Measurements from ENCODE around the gene GNAS.

DNA sequence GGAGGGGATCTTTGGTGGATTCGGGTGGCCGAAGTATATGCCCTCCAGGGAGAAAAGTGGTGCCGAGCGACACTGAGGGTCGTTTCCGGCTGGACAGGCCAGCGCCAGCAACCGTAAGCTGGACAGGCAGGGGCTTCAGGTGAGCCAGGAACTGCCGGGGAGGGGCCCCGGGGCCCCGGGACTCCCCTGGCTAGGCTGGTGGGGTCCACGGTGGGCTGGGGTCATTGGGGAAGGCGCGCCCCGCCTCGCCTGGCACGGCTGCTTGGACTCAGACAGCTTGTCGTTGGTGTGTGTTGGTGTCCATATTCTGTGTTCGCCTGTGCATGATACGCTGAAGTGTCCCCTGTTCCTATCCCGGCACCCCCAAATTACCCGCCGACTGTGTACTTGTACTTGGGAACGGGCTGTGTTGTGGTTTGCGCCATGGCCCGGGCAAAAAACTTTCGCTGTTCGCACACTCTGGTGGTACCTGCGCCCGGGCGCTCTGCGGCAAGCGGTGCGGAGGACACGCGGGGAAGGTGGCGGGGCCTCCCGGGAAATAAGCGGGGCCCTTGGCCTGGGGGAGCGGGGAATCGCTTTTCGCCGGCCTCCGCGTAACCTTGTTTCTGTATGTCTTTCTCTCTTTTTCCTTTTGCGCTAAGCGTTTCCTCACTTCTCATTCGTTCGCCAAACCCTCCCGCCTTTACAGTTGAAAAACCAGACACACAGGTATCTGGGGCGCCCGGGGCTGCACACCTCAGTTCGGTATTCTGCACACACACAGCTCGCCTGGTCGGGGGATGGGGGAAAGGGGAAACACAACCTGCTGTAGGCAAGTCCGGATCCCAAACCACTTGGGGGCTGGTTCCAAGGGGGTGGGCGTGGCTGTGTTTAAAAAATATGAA lies 3.2 kb downstream of the GNAS start:
- TF ChIP-seq ZNF274 (IDR thresholded peaks at IDR 0.05; ENCODE audit: low read depth, low read length) (no peak), SUZ12 (IDR thresholded peaks at IDR 0.05; ENCODE audit: extremely low read depth, insufficient read depth, insufficient read length) (peak; percentile 93), YY1 (IDR thresholded peaks at IDR 0.05; ENCODE audit: insufficient read depth, insufficient read length) (no peak)

Data from NT2/D1 (cell line).